Colonic mucosa (tissue), 4 donors: ENCODE data around the gene RBM19. TPM values are rescaled to one million over a fixed set of nuclear protein-coding genes. Genes with fewer than 3 reads are reported as not detected.

Source experiments
- DNase-seq: peaks from one replicate; pipeline ENCODE4 v3.0.0-alpha.2; 2020
- H3K27ac ChIP-seq: fragments of 200-600 bp; one replicate; pipeline ENCODE4 v1.8.0; 2021
- H3K27me3 ChIP-seq: fragments of 200-600 bp; one replicate; pipeline ENCODE4 v1.8.0; 2021
- H3K36me3 ChIP-seq: fragments of 200-600 bp; one replicate; pipeline ENCODE4 v1.8.0; 2021
- H3K4me1 ChIP-seq: fragments of 200-600 bp; one replicate; pipeline ENCODE4 v1.8.0; 2021; ENCODE audit warnings: mild to moderate bottlenecking
- H3K4me3 ChIP-seq: fragments of 200-600 bp; one replicate; pipeline ENCODE4 v1.8.0; 2021
- H3K9ac ChIP-seq, 2 donors: one replicate each; pipeline ENCODE4 v1.7.0; 2013; ENCODE audit warnings: control low read depth in 2 of 2, low read depth in 2 of 2, low read length in 2 of 2
- H3K9me3 ChIP-seq: fragments of 200-600 bp; one replicate; pipeline ENCODE4 v1.8.0; 2021
- CTCF ChIP-seq: fragments of 200-600 bp; IDR thresholded peaks from one replicate; pipeline ENCODE4 v1.8.0; 2022; ENCODE audit warnings: antibody characterized with exemption, mild to moderate bottlenecking
- intact Hi-C: fragments of 100-400 bp; cut with DNase I; formaldehyde crosslinking; loops from one replicate; pipeline ENCODE4 v1.14.1; 2022
- total RNA-seq, 2 donors: library from RNA; stranded (reverse); fragmentation: NEBNext Ultra II Directional in 1 of 2; extraction: Animal tissue kit (Norgen Biotek cat#: 25700) in 1 of 2; gene quantifications; one replicate each; pipeline ENCODE4 v1.2.1, GENCODE V29; 2021
- donor health status: healthy.
- donor health status: DM: no; HTN: no; CAD: no.
- donor health status: DM: no; HTN: no; CAD: no.

Gene RBM19
- total RNA-seq, 2 donors from 2014 or later, result 13.5 to 33.1 TPM

- Histone ChIP-seq H3K4me1 (no peaks in the 10 kb centered on the region), H3K9ac (no peak overlapping the region), H3K9me3 (no peaks in the 10 kb centered on the region), H3K27ac (no peak overlapping the region), H3K36me3 (no peaks in the 10 kb centered on the region), H3K27me3 (no peaks in the 10 kb centered on the region), H3K4me3 (no peak overlapping the region)
- DNase-seq, result no peak
- intact Hi-C loops, result no loop called here
- TF ChIP-seq CTCF, result no peak
Measured at GRCh38 chr12:113991224-113992044, 25.3 kb upstream of the RBM19 start.

GRCh38 chr12:113990250-113991223, 24.4 kb upstream of the RBM19 start:
- no peaks in the 10 kb centered on the region for H3K27me3 ChIP-seq
- no peak for TF ChIP-seq CTCF
- no peaks in the 10 kb centered on the region for H3K36me3 ChIP-seq
- H3K9me3 ChIP-seq, result no peaks in the 10 kb centered on the region
- no peak overlapping the region for H3K27ac ChIP-seq
- H3K4me1 ChIP-seq, result no peaks in the 10 kb centered on the region
- H3K9ac ChIP-seq, result no peak overlapping the region
- intact Hi-C loops, result no loop called here
- DNase-seq, result no peak
- no peak overlapping the region for H3K4me3 ChIP-seq

GRCh38 chr12:113988976-113989375, 22.9 kb upstream of the RBM19 start:
- Histone ChIP-seq H3K4me1 (no peaks in the 10 kb centered on the region), H3K4me3 (no peak overlapping the region), H3K27ac (no peak overlapping the region), H3K9me3 (no peaks in the 10 kb centered on the region), H3K9ac (no peak overlapping the region), H3K27me3 (no peaks in the 10 kb centered on the region), H3K36me3 (no peaks in the 10 kb centered on the region)
- no peak for TF ChIP-seq CTCF
- intact Hi-C loops, result no loop called here
- no peak for DNase-seq

DNA sequence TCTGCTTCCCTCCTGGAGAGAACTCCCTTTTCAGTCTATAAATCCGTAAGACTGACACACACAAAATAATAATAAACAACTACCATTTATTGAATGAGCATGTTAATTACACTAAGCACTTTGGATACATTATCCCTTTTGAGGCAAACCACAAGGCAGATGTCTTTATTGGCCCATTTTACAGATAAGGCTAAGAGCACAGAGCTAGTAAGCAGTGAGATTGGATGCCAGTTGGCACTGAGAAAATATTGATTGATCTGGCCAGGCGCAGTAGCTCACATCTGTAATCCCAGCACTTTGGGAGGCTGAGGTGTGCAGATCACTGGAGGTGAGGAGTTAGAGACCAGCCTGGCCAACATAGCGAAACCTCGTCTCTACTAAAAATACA, 21.9 kb upstream of the RBM19 start:
- no peak for TF ChIP-seq CTCF
- H3K9me3 ChIP-seq, result no peaks in the 10 kb centered on the region
- H3K27ac ChIP-seq, result no peak overlapping the region
- no peaks in the 10 kb centered on the region for H3K36me3 ChIP-seq
- H3K4me1 ChIP-seq, result no peaks in the 10 kb centered on the region
- no peak overlapping the region for H3K4me3 ChIP-seq
- H3K9ac ChIP-seq, result no peak overlapping the region
- H3K27me3 ChIP-seq, result no peaks in the 10 kb centered on the region
- DNase-seq, result no peak
- intact Hi-C loops, result no loop called here

DNA sequence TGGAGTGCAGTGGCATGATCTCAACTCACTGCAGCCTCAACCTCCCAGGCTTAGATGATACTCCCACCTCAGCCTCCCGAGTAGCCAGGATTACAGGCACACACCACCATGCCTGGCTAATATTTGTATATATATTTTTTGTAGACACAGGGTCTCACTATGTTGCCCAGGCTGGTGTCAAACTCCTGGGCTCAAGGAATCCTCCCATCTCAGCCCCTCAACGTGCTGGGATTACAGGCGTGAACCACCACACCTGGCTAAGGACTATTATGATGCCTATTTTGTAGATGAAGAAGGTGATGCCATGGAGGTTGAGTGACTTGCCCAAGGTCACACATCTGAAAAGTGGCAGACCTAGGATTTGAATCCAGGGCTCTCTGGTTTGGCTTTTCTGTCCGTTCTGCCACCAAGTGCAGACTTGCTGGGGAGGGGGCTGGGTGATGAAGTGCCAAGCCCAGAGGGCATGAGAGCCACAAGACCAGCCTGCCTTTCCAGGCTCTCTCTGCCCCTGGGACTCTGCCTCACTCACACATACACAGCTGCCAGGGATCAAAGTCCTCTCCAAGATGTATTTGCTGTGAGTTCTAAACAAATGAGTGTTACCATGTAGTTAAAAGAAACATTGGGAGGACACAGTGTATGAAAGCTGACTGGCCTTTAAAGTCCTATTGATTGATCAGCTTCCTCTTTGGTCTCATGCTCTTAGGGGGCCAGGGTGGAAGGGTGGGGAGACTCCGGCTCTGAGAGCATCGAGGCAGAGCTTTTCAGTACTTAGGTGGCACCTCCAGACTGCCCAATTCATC, 21.3 kb upstream of the RBM19 start:
- no peak for TF ChIP-seq CTCF

More for the DNA sequence above, 21.3 kb upstream of the RBM19 start:
- Histone ChIP-seq H3K4me1 (no peaks in the 10 kb centered on the region), H3K4me3 (no peak overlapping the region), H3K27me3 (no peaks in the 10 kb centered on the region), H3K9me3 (no peaks in the 10 kb centered on the region), H3K27ac (no peak overlapping the region), H3K9ac (no peak overlapping the region), H3K36me3 (no peaks in the 10 kb centered on the region)
- DNase-seq, result no peak
- intact Hi-C loops, result no loop called here
